Endothelial cell of umbilical vein (primary cell): ENCODE results near the gene CARD14. TPM values are rescaled to one million over a fixed set of nuclear protein-coding genes. Genes with fewer than 3 reads are reported as not detected.

Experiments used
- BruUV-seq: library from RNA; stranded (reverse); fragments of 400-500 nt; replicated peaks from 2 replicates; lab custom pipeline; 2021; lab: Mats Ljungman, UMichigan
- CTCF ChIA-PET: fragments of 300-600, 350-600 bp; sonication (Branson Sonifier 250); formaldehyde crosslinking; loops from one replicate; lab custom pipeline; 2021; ENCODE audit warnings: antibody characterized with exemption, inconsistent platforms; lab: Charles Lee
- POLR2A ChIA-PET: fragments of 300-600, 350-600 bp; sonication (Branson Sonifier 250); formaldehyde crosslinking; loops from one replicate; lab custom pipeline; 2021; ENCODE audit warnings: antibody characterized with exemption, inconsistent platforms; lab: Charles Lee
- DNase-seq: peaks from one replicate; pipeline ENCODE4 v3.0.0-alpha.2; 2011; ENCODE audit warnings: low read depth, low spot score
- FAIRE-seq: peaks from 2 replicates; lab custom pipeline; 2011; peaks lifted over from hg19 to GRCh38; lab: Jason Lieb, UNC
- H2AFZ ChIP-seq: 2 replicates; pipeline ENCODE4 v1.6.0; 2012; ENCODE audit warnings: low read depth, low read length, control low read depth, inconsistent platforms
- H3K27ac ChIP-seq: 2 replicates; pipeline ENCODE4 v1.5.1; 2011; ENCODE audit warnings: low read depth, mild to moderate bottlenecking, control low read depth, low read length, moderate library complexity; ENCODE audit not compliant: insufficient read depth
- H3K27me3 ChIP-seq, 2 experiments: 2 replicates each; pipeline versions ENCODE4 v1.6.0 to v1.6.1; 2011; ENCODE audit warnings: low read length in 2 of 2, mixed read lengths in 1 of 2; ENCODE audit not compliant: control insufficient read depth in 2 of 2, insufficient read depth in 2 of 2
- H3K36me3 ChIP-seq, 2 experiments: 2 replicates in 1 of 2; 3 replicates in 1 of 2; pipeline ENCODE4 v1.5.1; 2011; ENCODE audit warnings: low read length in 2 of 2, mild to moderate bottlenecking in 1 of 2, moderate library complexity in 1 of 2; ENCODE audit not compliant: control insufficient read depth in 2 of 2, insufficient read depth in 2 of 2; ENCODE audit errors: extremely low read depth in 1 of 2
- H3K4me1 ChIP-seq: 3 replicates; pipeline ENCODE4 v1.5.1; 2011; ENCODE audit warnings: mild to moderate bottlenecking, low read length; ENCODE audit not compliant: control insufficient read depth, insufficient read depth; ENCODE audit errors: extremely low read depth
- H3K4me2 ChIP-seq: 2 replicates; pipeline ENCODE4 v1.6.1; 2011; ENCODE audit warnings: low read length, control low read depth, mixed read lengths; ENCODE audit not compliant: insufficient read depth
- H3K4me3 ChIP-seq, 3 experiments: fragments of 200-600 bp in 1 of 3; sonication (generic), shearing (Covaris generic) in 1 of 3; replicated peaks in 1 of 3; 2 replicates each; pipeline ENCODE4 v1.5.1; 2011 to 2016; ENCODE audit warnings: control low read depth in 3 of 3, low read length in 3 of 3, mild to moderate bottlenecking in 2 of 3, inconsistent platforms in 1 of 3, low read depth in 1 of 3, moderate library complexity in 1 of 3; ENCODE audit not compliant: insufficient read depth in 1 of 3
- H3K79me2 ChIP-seq: 2 replicates; pipeline ENCODE4 v1.6.0; 2012; ENCODE audit warnings: low read length, inconsistent platforms; ENCODE audit not compliant: control insufficient read depth, insufficient read depth
- H3K9ac ChIP-seq: replicated peaks from 2 replicates; pipeline ENCODE3; 2011; ENCODE audit warnings: low read length, control low read depth; ENCODE audit not compliant: insufficient read depth; ENCODE audit errors: extremely low read depth
- H3K9me1 ChIP-seq: replicated peaks from 3 replicates; pipeline ENCODE4 v1.6.0; 2011; ENCODE audit warnings: mild to moderate bottlenecking, low read length; ENCODE audit not compliant: control insufficient read depth, insufficient read depth; ENCODE audit errors: extremely low read depth
- H3K9me3 ChIP-seq: replicated peaks from 2 replicates; pipeline ENCODE4 v1.5.1; 2012; ENCODE audit warnings: low read length, inconsistent platforms; ENCODE audit not compliant: control insufficient read depth, insufficient read depth
- H4K20me1 ChIP-seq: replicated peaks from 2 replicates; pipeline ENCODE3; 2011; ENCODE audit warnings: mild to moderate bottlenecking, low read length; ENCODE audit not compliant: control insufficient read depth, insufficient read depth; ENCODE audit errors: extremely low read depth
- CTCF ChIP-seq, 2 donors: IDR thresholded peaks; 1 replicate in 1 of 2; 2 replicates in 1 of 2; pipeline ENCODE4 v1.5.1; 2011; ENCODE audit warnings: low read length in 2 of 2, mild to moderate bottlenecking in 2 of 2, moderate library complexity in 2 of 2, control low read depth in 1 of 2, inconsistent platforms in 1 of 2, low read depth in 1 of 2; ENCODE audit not compliant: insufficient read depth in 1 of 2; ENCODE audit errors: extremely low read depth in 1 of 2
- EZH2 ChIP-seq: IDR thresholded peaks from 2 replicates; pipeline ENCODE4 v1.6.1; 2012; ENCODE audit warnings: borderline replicate concordance, low read depth, mild to moderate bottlenecking, moderate library complexity, low read length, inconsistent platforms; ENCODE audit not compliant: severe bottlenecking
- FOS ChIP-seq: IDR thresholded peaks from 2 replicates; pipeline ENCODE4 v1.6.1; 2011; ENCODE audit warnings: mild to moderate bottlenecking, low read length, moderate library complexity, borderline replicate concordance; ENCODE audit not compliant: insufficient read depth
- GATA2 ChIP-seq: IDR thresholded peaks from 2 replicates; pipeline ENCODE4 v1.7.0; 2011; ENCODE audit warnings: low read depth, mild to moderate bottlenecking, moderate library complexity, mixed read lengths, low read length; ENCODE audit not compliant: insufficient read length, insufficient read depth
- JUN ChIP-seq: IDR thresholded peaks from 2 replicates; pipeline ENCODE4 v1.6.1; 2011; ENCODE audit warnings: borderline replicate concordance, low read depth; ENCODE audit not compliant: insufficient read length, insufficient read depth
- MAX ChIP-seq: IDR thresholded peaks from 2 replicates; pipeline ENCODE4 v1.6.1; 2011; ENCODE audit not compliant: insufficient read depth, insufficient read length
- MYC ChIP-seq: IDR thresholded peaks from one replicate; pipeline ENCODE4 v1.6.1; 2011; ENCODE audit warnings: mild to moderate bottlenecking, low read depth, low read length
- POLR2A ChIP-seq: IDR thresholded peaks from 2 replicates; pipeline ENCODE4 v1.6.1; 2012; ENCODE audit warnings: low read depth, mild to moderate bottlenecking, control low read depth, low read length
- POLR2AphosphoS5 ChIP-seq: IDR thresholded peaks from 2 replicates; pipeline ENCODE4 v1.6.1; 2012; ENCODE audit warnings: low read depth, mild to moderate bottlenecking, control low read depth, low read length, moderate library complexity; ENCODE audit not compliant: insufficient read depth
- dilution Hi-C: fragments of 300-500 bp; cut with MboI; formaldehyde crosslinking; loops from one replicate; pipeline ENCODE4 v1.15.0; 2019; ENCODE audit warnings: low sequenced_read_pairs; ENCODE audit not compliant: extremely low pct_ligation_motif_present
- intact Hi-C: fragments of 100-400 bp; cut with micrococcal nuclease; formaldehyde crosslinking; loops from one replicate; pipeline ENCODE4 v1.10.0; 2022
- polyA plus RNA-seq, 4 experiments: library from polyadenylated mRNA; depleted of rRNA in 3 of 4; stranded (reverse) in 3 of 4; unstranded in 1 of 4; fragments of >200 nt; gene quantifications; 2 replicates each; pipeline versions ENCODE4 v1.2.1 to v1.2.3, GENCODE V29; 2011 to 2012; ENCODE audit warnings: missing spikeins in 1 of 4
- total RNA-seq: library from RNA; stranded (reverse); gene quantifications from 2 replicates; pipeline ENCODE4 v1.2.3, GENCODE V29; 2021

CARD14 gene
- total and polyA plus RNA-seq, 2 donors (not counting 3 experiments of a cell fraction or from before 2014, with no cell fraction given): not detected

GRCh38 chr17:80233202-80233601, 63.4 kb downstream of the CARD14 start:
- H3K9me1 ChIP-seq: no peaks in the 10 kb centered on the region
- no peaks in the 10 kb centered on the region for H3K79me2 ChIP-seq
- no peaks in the 10 kb centered on the region for H4K20me1 ChIP-seq
- no peak overlapping the region for H3K4me3 ChIP-seq
- H3K27me3 ChIP-seq: no peaks in the 10 kb centered on the region
- no peak overlapping the region for H3K4me2 ChIP-seq
- dilution Hi-C loops (no loop called here), intact Hi-C loops (no loop called here)
- BruUV-seq: no TSS peak
- CTCF ChIA-PET: interaction anchor here (0.6 kb wide), 1 partner anchor 22 kb away, joined by 3 read pairs; no protein-coding TSS in a partner anchor
- no peak overlapping the region for H2AFZ ChIP-seq
- H3K27ac ChIP-seq: no peak overlapping the region
- DNase-seq (no peak), FAIRE-seq (no peak)
- no peak for TF ChIP-seq GATA2
- no peak for TF ChIP-seq EZH2
- no peak for TF ChIP-seq FOS
- no peak for TF ChIP-seq JUN
- no peak for TF ChIP-seq POLR2AphosphoS5
- TF ChIP-seq POLR2A: no peak
- no peak for TF ChIP-seq CTCF (IDR thresholded peaks at IDR 0.05; ENCODE audit: extremely low read depth in 1 of 2, insufficient read depth in 1 of 2, low read depth in 1 of 2, low read length in 2 of 2)
- TF ChIP-seq MAX: no peak
- TF ChIP-seq MYC: no peak
- H3K9ac ChIP-seq: no peak overlapping the region
- peaks cover 2% of the 10 kb centered on the region for H3K9me3 ChIP-seq
- no peaks in the 10 kb centered on the region for H3K4me1 ChIP-seq
- POLR2A ChIA-PET: no interaction called here
- peaks cover 0 to 13% of the 10 kb centered on the region in 2 experiments for H3K36me3 ChIP-seq
